ENCODE measurements around the gene INTS11. TPM values are rescaled to one million over a fixed set of nuclear protein-coding genes. Genes with fewer than 3 reads are reported as not detected.

The INTS11 gene
- total and polyA plus RNA-seq, 2 of the 13 experiments (the other 11 are each of a cell fraction or from before 2014, with no cell fraction given): 52.8 to 94.8 TPM

- TF ChIP-seq ZHX1 (CRISPR knock-in tag; IDR thresholded peaks at IDR 0.05; ENCODE audit: low read depth) (no peak), ZSCAN9 (CRISPR knock-in tag; IDR thresholded peaks at IDR 0.05; ENCODE audit: borderline replicate concordance) (peak; percentile 19; the same call in 1 of the 2 replicates), ZNF552 (CRISPR knock-in tag; IDR thresholded peaks at IDR 0.05; ENCODE audit: borderline replicate concordance) (peak; percentile 28; the same call in 1 of the 2 replicates), ZFYVE20 (CRISPR knock-in tag; IDR thresholded peaks at IDR 0.05; ENCODE audit: borderline replicate concordance, low read depth) (no peak), KLF6 (CRISPR knock-in tag; IDR thresholded peaks at IDR 0.05) (no peak), YEATS2 (CRISPR knock-in tag; IDR thresholded peaks at IDR 0.05; ENCODE audit: borderline replicate concordance) (peak; percentile 66), MTA1 (CRISPR knock-in tag; IDR thresholded peaks at IDR 0.05; ENCODE audit: borderline replicate concordance) (peak; percentile 17; the same call in 1 of the 2 replicates), ZBTB7A (CRISPR knock-in tag; IDR thresholded peaks at IDR 0.05) (no peak; the same call in 1 of the 2 replicates), LCORL (IDR thresholded peaks at IDR 0.05) (no peak), LCORL (CRISPR knock-in tag; IDR thresholded peaks at IDR 0.05) (0 out of 2 replicates have a peak, but pooled peaks have one; percentile 26), ZNF740 (CRISPR knock-in tag; IDR thresholded peaks at IDR 0.05) (no peak), GMEB2 (CRISPR knock-in tag; IDR thresholded peaks at IDR 0.05; ENCODE audit: low read depth) (no peak), ZNF674 (CRISPR knock-in tag; IDR thresholded peaks at IDR 0.05; ENCODE audit: low read depth) (no peak)
- TF ChIP-seq, protein P1, sequence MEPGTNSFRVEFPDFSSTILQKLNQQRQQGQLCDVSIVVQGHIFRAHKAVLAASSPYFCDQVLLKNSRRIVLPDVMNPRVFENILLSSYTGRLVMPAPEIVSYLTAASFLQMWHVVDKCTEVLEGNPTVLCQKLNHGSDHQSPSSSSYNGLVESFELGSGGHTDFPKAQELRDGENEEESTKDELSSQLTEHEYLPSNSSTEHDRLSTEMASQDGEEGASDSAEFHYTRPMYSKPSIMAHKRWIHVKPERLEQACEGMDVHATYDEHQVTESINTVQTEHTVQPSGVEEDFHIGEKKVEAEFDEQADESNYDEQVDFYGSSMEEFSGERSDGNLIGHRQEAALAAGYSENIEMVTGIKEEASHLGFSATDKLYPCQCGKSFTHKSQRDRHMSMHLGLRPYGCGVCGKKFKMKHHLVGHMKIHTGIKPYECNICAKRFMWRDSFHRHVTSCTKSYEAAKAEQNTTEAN (CRISPR knock-in tag; conservative IDR thresholded peaks at IDR 0.05): no peak
- TF ChIP-seq, protein P2, sequence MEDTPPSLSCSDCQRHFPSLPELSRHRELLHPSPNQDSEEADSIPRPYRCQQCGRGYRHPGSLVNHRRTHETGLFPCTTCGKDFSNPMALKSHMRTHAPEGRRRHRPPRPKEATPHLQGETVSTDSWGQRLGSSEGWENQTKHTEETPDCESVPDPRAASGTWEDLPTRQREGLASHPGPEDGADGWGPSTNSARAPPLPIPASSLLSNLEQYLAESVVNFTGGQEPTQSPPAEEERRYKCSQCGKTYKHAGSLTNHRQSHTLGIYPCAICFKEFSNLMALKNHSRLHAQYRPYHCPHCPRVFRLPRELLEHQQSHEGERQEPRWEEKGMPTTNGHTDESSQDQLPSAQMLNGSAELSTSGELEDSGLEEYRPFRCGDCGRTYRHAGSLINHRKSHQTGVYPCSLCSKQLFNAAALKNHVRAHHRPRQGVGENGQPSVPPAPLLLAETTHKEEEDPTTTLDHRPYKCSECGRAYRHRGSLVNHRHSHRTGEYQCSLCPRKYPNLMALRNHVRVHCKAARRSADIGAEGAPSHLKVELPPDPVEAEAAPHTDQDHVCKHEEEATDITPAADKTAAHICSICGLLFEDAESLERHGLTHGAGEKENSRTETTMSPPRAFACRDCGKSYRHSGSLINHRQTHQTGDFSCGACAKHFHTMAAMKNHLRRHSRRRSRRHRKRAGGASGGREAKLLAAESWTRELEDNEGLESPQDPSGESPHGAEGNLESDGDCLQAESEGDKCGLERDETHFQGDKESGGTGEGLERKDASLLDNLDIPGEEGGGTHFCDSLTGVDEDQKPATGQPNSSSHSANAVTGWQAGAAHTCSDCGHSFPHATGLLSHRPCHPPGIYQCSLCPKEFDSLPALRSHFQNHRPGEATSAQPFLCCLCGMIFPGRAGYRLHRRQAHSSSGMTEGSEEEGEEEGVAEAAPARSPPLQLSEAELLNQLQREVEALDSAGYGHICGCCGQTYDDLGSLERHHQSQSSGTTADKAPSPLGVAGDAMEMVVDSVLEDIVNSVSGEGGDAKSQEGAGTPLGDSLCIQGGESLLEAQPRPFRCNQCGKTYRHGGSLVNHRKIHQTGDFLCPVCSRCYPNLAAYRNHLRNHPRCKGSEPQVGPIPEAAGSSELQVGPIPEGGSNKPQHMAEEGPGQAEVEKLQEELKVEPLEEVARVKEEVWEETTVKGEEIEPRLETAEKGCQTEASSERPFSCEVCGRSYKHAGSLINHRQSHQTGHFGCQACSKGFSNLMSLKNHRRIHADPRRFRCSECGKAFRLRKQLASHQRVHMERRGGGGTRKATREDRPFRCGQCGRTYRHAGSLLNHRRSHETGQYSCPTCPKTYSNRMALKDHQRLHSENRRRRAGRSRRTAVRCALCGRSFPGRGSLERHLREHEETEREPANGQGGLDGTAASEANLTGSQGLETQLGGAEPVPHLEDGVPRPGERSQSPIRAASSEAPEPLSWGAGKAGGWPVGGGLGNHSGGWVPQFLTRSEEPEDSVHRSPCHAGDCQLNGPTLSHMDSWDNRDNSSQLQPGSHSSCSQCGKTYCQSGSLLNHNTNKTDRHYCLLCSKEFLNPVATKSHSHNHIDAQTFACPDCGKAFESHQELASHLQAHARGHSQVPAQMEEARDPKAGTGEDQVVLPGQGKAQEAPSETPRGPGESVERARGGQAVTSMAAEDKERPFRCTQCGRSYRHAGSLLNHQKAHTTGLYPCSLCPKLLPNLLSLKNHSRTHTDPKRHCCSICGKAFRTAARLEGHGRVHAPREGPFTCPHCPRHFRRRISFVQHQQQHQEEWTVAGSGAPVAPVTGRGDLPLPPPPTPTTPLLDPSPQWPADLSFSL (CRISPR knock-in tag; IDR thresholded peaks at IDR 0.05): 0 out of 2 replicates have a peak, but pooled peaks have one; percentile 28
Measured at GRCh38 chr1:1347663-1348419, 23.4 kb upstream of the INTS11 start (continued).
